Activated naive CD8-positive, alpha-beta T cell treated with anti-CD3 and anti-CD28 coated beads, Interleukin-2, amount 50 U/mL, for 24 hours (primary cell): ENCODE results near the gene SGIP1.

ENCODE experiments used
- ATAC-seq: fragments of 150-1000 bp; cut with Tn5 transposase; one replicate; pipeline ENCODE4 v1.10.0; 2021
- DNase-seq: peaks from one replicate; pipeline ENCODE4 v3.0.0; 2021
- H3K27ac Mint-ChIP-seq: one replicate; pipeline ENCODE4 v1.8.0; 2021; ENCODE audit warnings: mild to moderate bottlenecking, mixed read lengths
- H3K27me3 Mint-ChIP-seq: one replicate; pipeline ENCODE4 v1.8.0; 2021; ENCODE audit warnings: mixed read lengths
- H3K36me3 Mint-ChIP-seq: one replicate; pipeline ENCODE4 v1.8.0; 2021; ENCODE audit warnings: low read depth, mixed read lengths
- H3K4me1 Mint-ChIP-seq: one replicate; pipeline ENCODE4 v1.8.0; 2021; ENCODE audit warnings: mixed read lengths
- H3K4me3 Mint-ChIP-seq: one replicate; pipeline ENCODE4 v1.8.0; 2021; ENCODE audit warnings: mild to moderate bottlenecking, moderate library complexity, mixed read lengths
- H3K9me3 Mint-ChIP-seq: one replicate; pipeline ENCODE4 v1.8.0; 2021; ENCODE audit warnings: mixed read lengths

SGIP1 gene

DNA sequence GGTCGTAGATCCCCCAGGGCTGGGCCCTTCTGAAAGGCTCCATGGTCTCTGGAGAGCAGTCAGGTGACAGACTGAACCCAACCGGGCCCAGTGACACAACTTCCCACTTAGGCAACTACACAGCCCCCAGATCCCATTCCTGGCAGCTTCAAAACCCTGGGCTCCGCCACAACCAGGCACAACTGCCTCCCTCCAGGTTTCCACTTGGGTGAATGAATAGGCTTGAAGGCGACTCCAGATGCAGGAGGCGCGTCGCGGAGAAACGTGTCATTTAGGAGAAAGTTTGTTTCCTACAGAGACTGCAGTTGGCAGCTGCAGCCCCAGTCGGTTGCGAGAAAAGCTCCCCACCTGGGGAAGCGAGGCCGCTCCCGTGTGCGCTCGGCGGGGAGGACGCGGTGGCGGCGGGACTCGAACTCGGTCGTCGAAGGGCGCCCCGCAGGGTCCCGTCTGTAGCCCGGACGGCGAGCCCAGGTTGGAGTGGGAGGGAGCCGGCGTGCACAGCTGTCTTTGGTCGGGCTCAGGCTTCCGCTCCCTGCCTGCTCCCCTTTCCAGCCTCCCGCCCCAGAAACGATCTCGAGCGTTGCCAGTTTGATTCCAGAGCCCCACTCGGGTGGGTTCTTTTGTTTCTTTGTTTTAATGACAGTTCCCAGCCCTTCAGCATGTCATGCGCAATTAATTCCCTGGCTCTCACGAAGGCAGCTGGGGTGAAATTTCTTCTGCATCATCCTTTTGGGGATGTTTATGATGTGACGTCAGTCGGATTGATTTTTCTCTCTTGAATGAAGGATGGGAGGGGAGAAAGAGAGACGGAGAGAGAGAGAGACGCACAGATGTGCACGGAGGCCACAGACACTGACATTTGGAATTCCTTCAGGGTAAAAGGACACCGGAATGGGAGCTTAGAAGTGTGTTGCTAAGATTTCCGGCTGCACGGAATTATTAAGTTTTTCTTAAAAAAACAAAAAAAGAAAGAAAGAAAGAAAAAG lies 862 bp upstream of the SGIP1 start:
- no peaks in the 10 kb centered on the region for H3K36me3 Mint-ChIP-seq
- no peaks in the 10 kb centered on the region for H3K9me3 Mint-ChIP-seq
- H3K27ac Mint-ChIP-seq: no peak overlapping the region
- DNase-seq (peak; percentile 32), ATAC-seq (peak; percentile 54)
- H3K27me3 Mint-ChIP-seq: peaks cover 40% of the 10 kb centered on the region
- peak overlapping the region; percentile 80 for H3K4me3 Mint-ChIP-seq
- H3K4me1 Mint-ChIP-seq: peaks cover 11% of the 10 kb centered on the region

DNA sequence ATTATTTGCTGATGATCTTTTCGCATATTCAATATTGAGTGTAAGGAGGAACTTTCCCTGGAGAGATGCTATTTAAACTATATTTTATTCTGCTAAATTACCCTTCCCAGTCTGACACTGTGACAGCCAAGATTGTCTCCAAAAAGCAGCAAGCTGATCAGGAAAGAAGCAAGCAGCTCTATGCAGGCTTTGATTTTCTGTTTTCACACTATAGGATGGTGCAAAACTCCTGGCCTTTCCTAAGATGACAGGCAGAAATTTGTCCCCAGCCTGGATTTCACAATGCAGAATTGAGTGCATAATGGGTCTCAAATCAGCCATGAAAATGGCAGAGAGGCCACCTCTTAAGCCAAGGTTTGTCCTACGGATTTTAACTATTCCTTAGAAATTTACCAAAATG lies 1.1 kb downstream of the SGIP1 start:
- peaks cover 32% of the 10 kb centered on the region for H3K27me3 Mint-ChIP-seq
- peaks cover 11% of the 10 kb centered on the region for H3K4me1 Mint-ChIP-seq
- no peaks in the 10 kb centered on the region for H3K36me3 Mint-ChIP-seq
- ATAC-seq (no peak), DNase-seq (no peak)
- no peak overlapping the region for H3K27ac Mint-ChIP-seq
- H3K9me3 Mint-ChIP-seq: no peaks in the 10 kb centered on the region
- no peak overlapping the region for H3K4me3 Mint-ChIP-seq

DNA sequence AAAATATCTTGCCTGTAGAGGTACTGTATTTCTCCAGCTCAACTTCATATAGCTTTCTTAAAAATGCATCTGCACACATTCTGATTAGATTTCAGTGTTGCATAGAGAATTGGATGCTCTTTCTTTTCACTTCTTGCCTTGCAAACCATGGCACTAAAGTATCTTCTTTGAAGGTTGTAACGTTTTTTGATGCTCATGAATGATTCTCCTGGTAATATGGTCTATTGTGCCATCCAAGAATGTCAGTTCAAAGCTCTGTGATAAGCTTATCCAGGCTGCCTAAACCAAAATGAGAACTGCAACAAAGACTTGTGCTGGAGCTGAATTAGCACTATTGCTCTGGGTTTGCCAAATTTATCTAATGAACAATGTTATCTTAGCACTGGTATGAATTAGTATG lies 1.9 kb downstream of the SGIP1 start:
- Mint-ChIP-seq H3K9me3 (no peaks in the 10 kb centered on the region), H3K4me3 (no peak overlapping the region), H3K27ac (no peak overlapping the region), H3K4me1 (peaks cover 11% of the 10 kb centered on the region), H3K36me3 (no peaks in the 10 kb centered on the region), H3K27me3 (peaks cover 36% of the 10 kb centered on the region)
- ATAC-seq: no peak
- DNase-seq: no peak

DNA sequence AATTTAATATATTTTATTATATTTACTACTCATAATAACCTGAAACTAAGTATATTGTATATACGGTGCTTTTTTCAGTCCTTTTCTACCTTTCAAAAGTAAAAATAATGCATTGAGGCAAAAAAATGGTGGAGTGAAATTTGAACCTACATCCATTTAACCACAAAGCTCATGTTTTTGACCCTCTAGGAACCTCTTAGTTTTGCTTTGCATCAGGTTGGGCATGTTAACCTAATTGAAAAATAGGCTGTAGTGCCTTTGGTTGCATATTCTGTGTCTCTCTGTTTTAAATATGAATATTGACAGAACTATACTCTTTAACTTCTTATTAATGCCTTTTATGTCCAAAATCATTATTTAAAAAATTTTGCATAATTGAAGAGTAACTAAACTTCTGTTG lies 3.8 kb downstream of the SGIP1 start:
- Mint-ChIP-seq H3K36me3 (no peaks in the 10 kb centered on the region), H3K4me3 (no peak overlapping the region), H3K27me3 (peaks cover 22% of the 10 kb centered on the region), H3K4me1 (peaks cover 7% of the 10 kb centered on the region), H3K27ac (no peak overlapping the region), H3K9me3 (no peaks in the 10 kb centered on the region)
- ATAC-seq (no peak), DNase-seq (no peak)

DNA sequence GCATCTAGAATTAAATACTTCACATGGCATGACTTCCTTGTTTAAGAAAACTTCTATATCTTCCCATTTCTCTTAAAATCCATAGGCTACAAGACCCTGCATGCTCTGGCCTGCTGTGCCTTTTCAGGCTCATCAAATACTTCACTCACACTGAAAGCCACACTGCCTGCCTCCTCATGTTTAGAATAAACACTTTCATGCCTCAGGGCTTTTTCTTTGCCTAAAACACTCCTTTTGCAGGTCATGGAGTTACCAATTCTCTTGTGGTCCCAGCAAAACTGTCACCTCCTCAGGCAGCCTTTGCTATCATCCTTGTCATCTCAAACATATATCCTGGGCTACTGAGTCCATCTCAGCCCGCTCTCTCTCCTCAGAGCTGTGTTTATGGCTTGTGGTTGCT lies 5.5 kb downstream of the SGIP1 start:
- DNase-seq: no peak
- Mint-ChIP-seq H3K27ac (no peak overlapping the region), H3K4me3 (no peak overlapping the region), H3K4me1 (no peaks in the 10 kb centered on the region), H3K36me3 (no peaks in the 10 kb centered on the region), H3K27me3 (peaks cover 8% of the 10 kb centered on the region), H3K9me3 (no peaks in the 10 kb centered on the region)
- no peak for ATAC-seq

DNA sequence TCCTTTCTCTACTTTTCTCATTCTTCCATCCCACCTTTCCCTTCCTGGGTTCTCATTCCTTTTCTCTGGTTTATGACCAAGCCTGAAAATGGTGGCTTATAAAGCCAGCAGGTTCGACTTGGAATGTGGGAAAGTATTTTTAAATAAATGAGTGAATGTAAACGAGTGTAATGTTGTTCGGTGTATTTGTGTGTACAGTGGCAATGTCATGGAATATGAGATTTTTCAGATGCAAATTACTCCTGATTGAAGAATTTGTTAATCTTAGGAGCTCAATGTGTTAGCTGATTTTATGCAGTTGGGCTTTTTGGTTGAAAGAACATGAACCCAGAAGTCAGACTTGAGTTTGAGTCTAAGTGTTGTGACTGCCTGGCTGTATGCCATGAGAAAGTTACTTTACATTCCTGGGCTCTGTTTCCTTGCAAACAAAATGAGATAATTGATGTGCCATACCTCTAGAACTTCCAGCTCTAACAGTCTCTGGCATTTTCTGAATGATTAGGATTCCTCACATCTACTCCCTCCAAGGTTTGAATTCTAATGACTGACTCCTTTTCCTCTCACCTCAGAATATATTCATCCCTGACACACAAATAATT lies 6.6 kb downstream of the SGIP1 start:
- Mint-ChIP-seq H3K9me3 (no peaks in the 10 kb centered on the region), H3K27ac (no peak overlapping the region), H3K36me3 (no peaks in the 10 kb centered on the region), H3K27me3 (peaks cover 6% of the 10 kb centered on the region), H3K4me3 (no peak overlapping the region), H3K4me1 (no peaks in the 10 kb centered on the region)
- ATAC-seq (no peak), DNase-seq (no peak)

DNA sequence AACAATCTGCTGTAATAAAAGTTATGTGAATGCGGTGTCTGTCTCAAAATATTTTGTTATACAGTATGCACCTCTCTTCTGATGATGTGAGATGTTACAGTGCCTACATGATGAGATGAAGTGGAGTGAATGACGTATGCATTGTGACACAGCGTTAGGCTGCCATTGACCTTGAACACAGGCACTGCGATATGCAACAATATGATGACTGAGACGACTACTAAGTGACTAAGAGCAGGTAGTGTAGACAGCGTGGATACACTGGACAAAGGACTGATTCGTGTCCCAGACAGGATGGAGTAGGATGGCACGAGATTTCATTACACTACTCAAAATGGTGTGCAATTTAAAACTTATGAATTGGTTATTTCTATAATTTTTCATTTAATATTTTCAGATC lies 8.4 kb downstream of the SGIP1 start:
- no peak overlapping the region for H3K27ac Mint-ChIP-seq
- no peak for DNase-seq
- ATAC-seq: no peak
- H3K9me3 Mint-ChIP-seq: no peaks in the 10 kb centered on the region
- peaks cover 6% of the 10 kb centered on the region for H3K27me3 Mint-ChIP-seq
- H3K4me3 Mint-ChIP-seq: no peak overlapping the region
- H3K36me3 Mint-ChIP-seq: no peaks in the 10 kb centered on the region
- no peaks in the 10 kb centered on the region for H3K4me1 Mint-ChIP-seq

DNA sequence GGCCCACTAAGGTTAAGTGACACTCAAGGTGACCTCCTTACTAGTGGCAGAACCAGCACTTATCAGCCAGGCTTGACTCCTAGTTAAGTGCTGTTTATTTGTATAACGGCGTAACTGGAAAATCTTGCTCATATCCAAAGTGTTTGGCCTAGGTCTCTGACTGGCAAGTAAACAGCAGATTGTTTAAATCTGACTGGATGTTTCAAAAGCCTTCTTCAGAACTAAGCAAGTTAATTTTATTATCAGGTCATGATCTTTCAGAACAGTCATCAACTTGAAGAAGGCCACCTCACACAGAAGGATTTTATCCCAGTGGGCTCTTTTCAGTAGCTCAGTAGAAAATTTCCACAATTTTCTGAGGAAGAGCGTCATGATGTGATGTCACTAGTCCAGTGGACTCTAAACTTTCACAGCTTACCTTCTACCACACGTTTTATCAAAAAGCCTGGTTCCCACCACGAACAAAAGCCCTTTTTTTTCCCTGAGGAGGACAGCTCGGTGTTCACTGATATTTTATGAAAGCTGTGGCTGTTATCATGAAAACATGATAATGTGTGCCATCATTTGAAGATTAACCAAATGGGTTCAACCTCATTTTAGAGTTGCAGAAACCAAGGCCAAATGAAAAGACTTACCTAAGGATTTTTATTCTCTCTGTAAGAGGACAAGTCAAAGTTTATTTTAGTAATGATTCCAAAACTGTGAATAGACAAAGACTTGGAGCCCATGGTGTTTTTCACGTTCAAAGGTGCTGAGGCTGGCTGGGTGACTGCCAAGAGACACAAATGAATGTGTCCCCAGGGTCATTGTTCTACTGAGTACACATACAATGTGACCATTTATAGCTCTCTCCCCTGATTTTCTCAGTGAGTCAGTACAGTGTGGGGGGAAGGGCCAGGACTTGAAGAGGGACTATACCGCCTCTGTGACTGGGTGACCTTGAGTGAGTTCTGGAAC lies 9.1 kb downstream of the SGIP1 start:
- no peaks in the 10 kb centered on the region for H3K36me3 Mint-ChIP-seq
- DNase-seq (no peak), ATAC-seq (no peak)
- no peaks in the 10 kb centered on the region for H3K4me1 Mint-ChIP-seq
- H3K27ac Mint-ChIP-seq: no peak overlapping the region
- H3K27me3 Mint-ChIP-seq: peaks cover 6% of the 10 kb centered on the region
- no peak overlapping the region for H3K4me3 Mint-ChIP-seq
- H3K9me3 Mint-ChIP-seq: no peaks in the 10 kb centered on the region

DNA sequence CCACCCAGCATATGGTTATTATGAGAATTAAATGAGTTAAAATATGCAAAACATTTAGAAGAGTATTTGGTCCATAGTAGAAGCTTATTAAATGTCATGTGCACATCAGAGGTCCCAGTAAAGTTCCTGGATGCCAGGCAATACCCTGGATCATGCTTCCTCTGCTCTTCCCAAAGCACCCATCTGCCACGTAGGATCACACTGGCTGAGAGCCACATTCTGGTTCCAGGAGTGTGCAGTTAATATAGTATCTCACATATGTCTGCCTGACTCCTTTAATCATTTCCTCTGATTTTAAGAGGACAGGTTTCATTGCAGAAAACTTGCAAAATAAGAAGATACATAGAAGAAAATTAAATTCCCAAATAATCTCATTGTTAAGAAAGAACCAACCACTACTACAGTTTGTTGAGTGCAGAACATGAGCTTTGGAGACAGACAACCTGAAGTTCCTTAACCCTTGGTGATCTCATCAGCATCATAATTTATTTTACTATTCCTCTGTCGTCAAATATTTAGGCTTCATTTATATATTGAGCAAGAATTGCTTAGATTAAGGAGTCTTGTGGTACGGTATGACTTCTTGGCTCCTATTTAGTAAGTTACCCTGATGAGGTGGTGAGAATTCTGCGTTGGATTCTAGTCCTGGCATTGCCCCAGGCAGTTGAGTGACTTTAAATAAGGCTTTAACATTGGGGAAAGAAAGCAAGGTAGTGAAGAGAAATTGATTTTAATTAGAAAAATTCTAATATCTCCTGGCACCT lies 12.3 kb downstream of the SGIP1 start:
- no peaks in the 10 kb centered on the region for H3K27me3 Mint-ChIP-seq
- H3K4me1 Mint-ChIP-seq: no peaks in the 10 kb centered on the region
- H3K9me3 Mint-ChIP-seq: no peaks in the 10 kb centered on the region
- no peak for DNase-seq
- H3K36me3 Mint-ChIP-seq: no peaks in the 10 kb centered on the region
- H3K4me3 Mint-ChIP-seq: no peak overlapping the region
- ATAC-seq: no peak
- no peak overlapping the region for H3K27ac Mint-ChIP-seq

DNA sequence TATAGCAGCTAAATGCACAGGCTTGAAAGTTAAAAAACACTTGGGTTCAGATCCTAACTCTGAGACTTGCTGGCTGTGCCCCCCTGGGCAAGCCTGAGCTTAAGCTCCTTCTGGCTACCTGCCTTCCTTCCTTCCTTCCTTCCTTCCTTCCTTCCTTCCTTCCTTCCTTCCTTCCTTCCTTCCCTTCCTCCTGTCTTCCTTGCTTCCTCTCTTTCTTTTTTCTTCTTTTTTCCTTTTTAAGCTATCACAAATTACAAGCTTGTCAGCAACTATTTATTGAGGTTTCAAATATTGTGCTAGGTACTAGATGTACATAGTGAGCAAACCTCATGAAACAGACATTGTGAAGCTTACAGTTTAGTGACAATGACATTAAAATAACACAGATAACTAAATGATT lies 15.1 kb downstream of the SGIP1 start:
- Mint-ChIP-seq H3K27ac (no peak overlapping the region), H3K27me3 (no peaks in the 10 kb centered on the region), H3K9me3 (no peaks in the 10 kb centered on the region), H3K4me3 (no peak overlapping the region), H3K4me1 (no peaks in the 10 kb centered on the region), H3K36me3 (no peaks in the 10 kb centered on the region)
- no peak for DNase-seq
- no peak for ATAC-seq

DNA sequence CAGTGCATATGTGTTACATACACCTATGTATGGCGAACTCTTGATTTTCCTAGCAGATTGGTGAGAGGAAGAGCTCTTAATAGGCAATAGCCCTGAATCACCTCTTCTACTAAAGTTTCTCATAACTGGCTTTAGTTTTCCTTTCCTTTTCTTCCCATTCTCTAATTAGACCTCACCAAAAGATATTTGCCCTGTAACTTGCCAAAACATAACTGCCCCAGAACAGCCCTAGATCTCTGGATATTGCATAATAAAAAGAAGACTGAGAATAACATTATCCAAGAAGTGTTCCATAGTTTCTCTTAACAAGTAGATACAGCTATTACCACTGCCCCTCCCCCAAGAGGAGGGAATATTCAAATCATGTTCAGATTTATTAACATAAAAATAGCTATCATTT lies 16.3 kb downstream of the SGIP1 start:
- H3K9me3 Mint-ChIP-seq: no peaks in the 10 kb centered on the region
- H3K27ac Mint-ChIP-seq: no peak overlapping the region
- no peak for ATAC-seq
- no peak overlapping the region for H3K4me3 Mint-ChIP-seq
- no peaks in the 10 kb centered on the region for H3K36me3 Mint-ChIP-seq
- H3K4me1 Mint-ChIP-seq: no peaks in the 10 kb centered on the region
- no peak for DNase-seq
- no peaks in the 10 kb centered on the region for H3K27me3 Mint-ChIP-seq

DNA sequence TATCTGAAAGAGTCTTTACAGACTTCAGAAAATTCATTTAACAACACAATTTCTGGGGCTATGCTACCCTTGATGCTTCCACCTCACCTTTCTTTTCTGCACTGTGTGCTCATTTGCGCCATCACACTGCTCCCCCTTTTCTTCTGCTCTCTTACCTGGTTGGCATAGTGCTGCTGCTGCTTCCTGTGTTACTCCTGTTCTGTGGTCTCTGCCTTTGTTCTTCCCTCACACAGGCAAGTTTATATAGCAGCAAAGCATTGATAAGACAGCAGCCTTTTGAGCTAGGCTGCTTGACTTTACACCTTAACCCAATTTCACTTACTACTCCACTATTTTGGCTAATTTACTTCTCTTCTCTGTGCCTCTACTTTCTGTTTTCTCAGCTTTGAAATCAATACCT lies 18.3 kb downstream of the SGIP1 start:
- ATAC-seq: no peak
- H3K4me3 Mint-ChIP-seq: no peak overlapping the region

DNA sequence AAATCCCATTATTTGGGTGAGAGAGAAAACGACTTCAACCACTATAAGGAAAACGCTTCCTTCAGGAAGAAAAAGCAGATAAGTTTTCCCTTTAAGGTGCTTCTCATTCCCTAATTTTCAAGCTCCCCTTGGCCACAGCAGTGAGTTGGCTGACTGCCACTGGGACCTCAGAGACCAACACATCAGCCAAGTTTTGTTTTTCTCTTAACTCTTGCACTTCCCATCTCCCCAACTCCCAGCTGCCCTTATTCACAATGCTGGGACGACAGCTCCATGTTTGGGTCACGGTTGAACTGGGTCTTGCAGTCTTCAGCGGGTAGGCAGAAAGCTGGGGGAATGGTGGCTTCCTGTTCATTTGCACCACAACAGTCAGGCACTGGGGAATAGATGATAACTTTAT lies 18.9 kb downstream of the SGIP1 start:
- H3K9me3 Mint-ChIP-seq: no peaks in the 10 kb centered on the region
- no peaks in the 10 kb centered on the region for H3K4me1 Mint-ChIP-seq
- no peak overlapping the region for H3K27ac Mint-ChIP-seq
- H3K36me3 Mint-ChIP-seq: no peaks in the 10 kb centered on the region
- no peaks in the 10 kb centered on the region for H3K27me3 Mint-ChIP-seq
- DNase-seq: no peak
- H3K4me3 Mint-ChIP-seq: no peak overlapping the region
- ATAC-seq: no peak

More for the DNA sequence above, 18.3 kb downstream of the SGIP1 start:
- Mint-ChIP-seq H3K36me3 (no peaks in the 10 kb centered on the region), H3K27me3 (no peaks in the 10 kb centered on the region), H3K9me3 (no peaks in the 10 kb centered on the region), H3K27ac (no peak overlapping the region), H3K4me1 (no peaks in the 10 kb centered on the region)
- no peak for DNase-seq

DNA sequence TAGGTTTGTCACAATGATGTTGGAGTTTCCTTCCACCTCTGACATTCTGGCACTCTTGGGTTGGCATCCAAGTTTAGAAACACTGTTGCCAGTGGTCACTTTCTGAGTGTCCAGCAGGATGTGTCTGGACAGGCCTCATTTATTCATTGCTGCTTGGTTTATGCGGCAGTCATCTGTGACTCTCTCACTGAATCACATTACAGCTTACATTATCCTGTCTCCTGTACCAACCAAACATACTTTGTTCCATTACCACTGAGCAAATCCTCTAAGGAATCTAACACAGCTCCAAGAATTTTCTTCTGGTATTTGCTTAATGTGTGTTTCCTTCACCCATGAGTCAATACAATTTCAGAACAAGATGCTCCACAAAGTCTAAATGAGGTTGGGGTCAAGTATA lies 19.9 kb downstream of the SGIP1 start:
- DNase-seq (no peak), ATAC-seq (no peak)
- Mint-ChIP-seq H3K4me3 (no peak overlapping the region), H3K36me3 (no peaks in the 10 kb centered on the region), H3K27me3 (no peaks in the 10 kb centered on the region), H3K9me3 (no peaks in the 10 kb centered on the region), H3K27ac (no peak overlapping the region), H3K4me1 (no peaks in the 10 kb centered on the region)
